Endodermal cell (in vitro differentiated cells): ENCODE data around the gene LEF1. TPM values are rescaled to one million over a fixed set of nuclear protein-coding genes. Genes with fewer than 3 reads are reported as not detected.

Experiments
- DNase-seq: peaks from one replicate; pipeline ENCODE4 v3.0.0-alpha.2; 2017
- H3K27ac ChIP-seq: 2 replicates; pipeline ENCODE4 v1.5.1; 2013; ENCODE audit warnings: mild to moderate bottlenecking, low read depth, low read length, moderate library complexity
- H3K27me3 ChIP-seq: 2 replicates; pipeline ENCODE4 v1.6.1; 2013; ENCODE audit warnings: mild to moderate bottlenecking, low read length, moderate library complexity; ENCODE audit not compliant: insufficient read depth, control insufficient read depth, poor library complexity, severe bottlenecking
- H3K36me3 ChIP-seq: 2 replicates; pipeline ENCODE4 v1.7.0; 2013; ENCODE audit warnings: mild to moderate bottlenecking, low read length, moderate library complexity; ENCODE audit not compliant: control insufficient read depth, insufficient read depth
- H3K4me1 ChIP-seq: one replicate; pipeline ENCODE4 v1.7.0; 2013; ENCODE audit warnings: low read length; ENCODE audit not compliant: control insufficient read depth, insufficient read depth
- H3K4me3 ChIP-seq: 2 replicates; pipeline ENCODE4 v1.5.1; 2013; ENCODE audit warnings: mild to moderate bottlenecking, low read length, moderate library complexity
- H3K9ac ChIP-seq: 2 replicates; pipeline ENCODE4 v1.6.1; 2013; ENCODE audit warnings: mild to moderate bottlenecking, low read length, moderate library complexity; ENCODE audit not compliant: poor library complexity, severe bottlenecking; ENCODE audit errors: extremely low read depth
- H3K9me3 ChIP-seq: 2 replicates; pipeline ENCODE4 v1.6.1; 2013; ENCODE audit warnings: mild to moderate bottlenecking, low read length, moderate library complexity; ENCODE audit not compliant: control insufficient read depth
- H3K27ac Mint-ChIP-seq: 2 replicates; pipeline ENCODE4 v1.8.0; 2020; ENCODE audit warnings: mixed read lengths
- H3K27me3 Mint-ChIP-seq: 2 replicates; pipeline ENCODE4 v1.8.0; 2021; ENCODE audit warnings: mild to moderate bottlenecking, mixed read lengths; ENCODE audit not compliant: insufficient read depth
- H3K36me3 Mint-ChIP-seq: 2 replicates; pipeline ENCODE4 v1.8.0; 2020; ENCODE audit warnings: low read depth, mixed read lengths
- H3K4me1 Mint-ChIP-seq: 2 replicates; pipeline ENCODE4 v1.8.0; 2020; ENCODE audit warnings: mixed read lengths
- H3K4me3 Mint-ChIP-seq: 2 replicates; pipeline ENCODE4 v1.8.0; 2020; ENCODE audit warnings: mild to moderate bottlenecking, moderate library complexity, mixed read lengths
- H3K9me3 Mint-ChIP-seq: 2 replicates; pipeline ENCODE4 v1.8.0; 2020; ENCODE audit warnings: mild to moderate bottlenecking, mixed read lengths
- CTCF ChIP-seq: fragments of 200-600 bp; sonication (generic); conservative IDR thresholded peaks from 2 replicates; pipeline ENCODE4 v1.5.0; 2021; ENCODE audit warnings: antibody characterized with exemption, mild to moderate bottlenecking
- WGBS, 2 experiments: methylation state at CpG; one replicate each; pipeline versions ENCODE4 v1.1.5 to v1.1.7; 2013; ENCODE audit warnings: missing lambda C conversion rate in 2 of 2, mixed read lengths in 1 of 2; ENCODE audit not compliant: insufficient coverage in 1 of 2, insufficient read length in 1 of 2; 5-methylcytosine and 5-hydroxymethylcytosine counted together
- total RNA-seq, 2 donors: library from RNA; stranded (reverse); fragmentation: NEBNext Ultra II Directional in 1 of 2; extraction: Animal tissue kit (Norgen Biotek cat#: 25700) in 1 of 2; gene quantifications; 2 replicates in 1 of 2; 3 replicates in 1 of 2; pipeline ENCODE4 v1.2.1, GENCODE V29; 2021

Gene LEF1
- total RNA-seq, 2 donors from 2014 or later = 0.95 to 1.6 TPM

GRCh38 chr4:108130955-108131354 is 37.8 kb downstream of the LEF1 start:
- no peak overlapping the region for H3K27ac Mint-ChIP-seq
- Histone ChIP-seq H3K9me3 (no peaks in the 10 kb centered on the region), H3K27me3 (no peaks in the 10 kb centered on the region), H3K4me1 (no peaks in the 10 kb centered on the region), H3K9ac (no peak overlapping the region), H3K4me3 (no peak overlapping the region), H3K27ac (no peak overlapping the region), H3K36me3 (no peaks in the 10 kb centered on the region)
- peaks cover 12% of the 10 kb centered on the region for H3K4me1 Mint-ChIP-seq
- peak; percentile 67 for TF ChIP-seq CTCF
- no peaks in the 10 kb centered on the region for H3K36me3 Mint-ChIP-seq
- WGBS, 2 experiments = 83 to 86% methylated on average over 3 to 4 of the region's 4 CpGs
- no peak overlapping the region for H3K4me3 Mint-ChIP-seq
- no peaks in the 10 kb centered on the region for H3K27me3 Mint-ChIP-seq
- no peaks in the 10 kb centered on the region for H3K9me3 Mint-ChIP-seq
- DNase-seq = peak; percentile 74

DNA sequence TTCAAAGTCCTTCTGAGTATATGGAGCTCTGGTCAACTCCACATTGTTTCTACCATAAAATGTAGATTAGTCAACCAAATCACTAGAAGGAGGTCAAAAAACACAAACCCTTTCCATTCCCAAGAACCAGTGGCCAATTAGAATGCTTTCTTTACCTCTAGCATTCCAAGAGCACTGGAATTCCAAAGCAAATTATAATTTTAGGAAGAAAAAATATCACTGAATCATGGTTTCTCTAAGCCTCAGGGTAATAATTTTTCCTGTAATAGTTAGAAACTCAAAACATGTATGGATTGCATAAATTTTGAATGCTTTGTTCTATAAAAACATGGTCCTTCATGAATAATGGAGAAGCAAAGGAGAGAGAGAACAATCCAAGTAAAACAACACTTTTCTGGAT is 39.5 kb downstream of the LEF1 start:
- no peak overlapping the region for H3K27ac ChIP-seq
- no peak overlapping the region for H3K9ac ChIP-seq
- no peak overlapping the region for H3K4me3 ChIP-seq
- Mint-ChIP-seq H3K27ac (no peak overlapping the region), H3K9me3 (no peaks in the 10 kb centered on the region), H3K36me3 (no peaks in the 10 kb centered on the region), H3K27me3 (no peaks in the 10 kb centered on the region), H3K4me3 (no peak overlapping the region), H3K4me1 (no peaks in the 10 kb centered on the region)
- H3K9me3 ChIP-seq = no peaks in the 10 kb centered on the region
- no peak for TF ChIP-seq CTCF
- no peak for DNase-seq
- no peaks in the 10 kb centered on the region for H3K4me1 ChIP-seq
- no peaks in the 10 kb centered on the region for H3K27me3 ChIP-seq
- H3K36me3 ChIP-seq = no peaks in the 10 kb centered on the region

GRCh38 chr4:108126806-108127205 is 41.9 kb downstream of the LEF1 start:
- no peak for TF ChIP-seq CTCF
- H3K36me3 ChIP-seq = no peaks in the 10 kb centered on the region
- WGBS, 2 experiments = 92 to 100% methylated on average over 3 of the region's 3 CpGs
- Mint-ChIP-seq H3K27me3 (no peaks in the 10 kb centered on the region), H3K9me3 (no peaks in the 10 kb centered on the region), H3K36me3 (no peaks in the 10 kb centered on the region), H3K27ac (no peak overlapping the region), H3K4me1 (no peaks in the 10 kb centered on the region), H3K4me3 (no peak overlapping the region)
- no peak for DNase-seq
- no peaks in the 10 kb centered on the region for H3K9me3 ChIP-seq
- no peak overlapping the region for H3K9ac ChIP-seq
- no peak overlapping the region for H3K4me3 ChIP-seq
- H3K4me1 ChIP-seq = no peaks in the 10 kb centered on the region
- no peaks in the 10 kb centered on the region for H3K27me3 ChIP-seq
- no peak overlapping the region for H3K27ac ChIP-seq
